ENCODE data around the gene UBAP1.
"Not testable (repeated sequence)": the region's sequence is repeated elsewhere in the genome, so short reads cannot be mapped to it uniquely, and the experiment has no call there.

The UBAP1 gene

DNA sequence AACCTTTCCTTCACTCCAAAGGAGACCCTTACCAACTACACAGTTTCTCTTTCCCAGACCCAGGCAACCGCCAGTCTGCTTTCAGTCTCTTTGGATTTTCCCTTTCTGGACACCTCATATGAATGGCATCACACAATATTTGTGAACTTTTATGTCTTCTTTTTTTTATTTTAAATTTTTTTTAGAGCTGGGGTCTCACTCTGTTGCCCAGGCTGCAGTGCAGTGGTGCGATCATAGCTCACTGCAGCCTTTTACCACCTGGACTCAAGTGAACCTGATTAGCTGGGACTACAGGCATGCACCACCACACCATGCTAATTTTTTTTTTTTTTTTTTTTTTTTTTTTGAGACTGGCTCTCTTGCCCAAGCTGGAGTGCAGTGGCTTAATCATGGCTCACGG, 37.5 kb downstream of the UBAP1 start:
- H3K14ac ChIP-seq (ENCODE audit: low read length in 2 of 2): no peak overlapping the region
- no peak overlapping the region for H2BK15ac ChIP-seq (ENCODE audit: low read depth, poor library complexity, severe bottlenecking)
- H3K4me2 ChIP-seq (ENCODE audit: low read length, poor library complexity, severe bottlenecking): no peak overlapping the region
- no peak overlapping the region for H3K18ac ChIP-seq (ENCODE audit: low read depth in 1 of 2, low read length in 2 of 2)
- H3K9ac ChIP-seq (ENCODE audit: low read length): no peak overlapping the region
- no peak overlapping the region for H2BK120ac ChIP-seq (ENCODE audit: low read depth, low read length)
- H3K9me3 ChIP-seq (ENCODE audit: control insufficient read depth, low read length): no peaks in the 10 kb centered on the region
- no peak overlapping the region for H3K4me3 ChIP-seq (ENCODE audit: insufficient read depth in 1 of 2, low read depth in 1 of 2, low read length in 2 of 2)
- H3K79me1 ChIP-seq (replicated peaks; ENCODE audit: low read length, poor library complexity, severe bottlenecking): peaks cover 9% of the 10 kb centered on the region
- 90% methylated on average over 2 of the region's 3 CpGs for WGBS
- no peaks in the 10 kb centered on the region for H3K27me3 ChIP-seq (ENCODE audit: control insufficient read depth in 1 of 2, insufficient read depth in 1 of 2, low read length in 2 of 2)
- H2BK5ac ChIP-seq (ENCODE audit: low read depth, low read length, poor library complexity, severe bottlenecking): no peak overlapping the region
- H2AFZ ChIP-seq (ENCODE audit: low read depth, low read length): no peak overlapping the region
- H2AK5ac ChIP-seq (ENCODE audit: low read length, severe bottlenecking): no peak overlapping the region
- H3K4ac ChIP-seq (ENCODE audit: low read depth in 1 of 2, low read length in 2 of 2): no peak overlapping the region
- H3K27ac ChIP-seq (ENCODE audit: low read length, poor library complexity, severe bottlenecking): no peak overlapping the region
- no peak overlapping the region for H3K23ac ChIP-seq (ENCODE audit: low read length in 2 of 2)
- no peak for DNase-seq
- no peak overlapping the region for H4K8ac ChIP-seq (ENCODE audit: low read length)
- no peak overlapping the region for H2BK12ac ChIP-seq (ENCODE audit: low read length in 2 of 2)
- no peaks in the 10 kb centered on the region for H3K36me3 ChIP-seq (ENCODE audit: control insufficient read depth in 1 of 2, insufficient read depth in 2 of 2, low read depth in 1 of 2, low read length in 2 of 2)
- no peak overlapping the region for H4K91ac ChIP-seq (ENCODE audit: low read length)
- H3K4me1 ChIP-seq (ENCODE audit: control insufficient read depth, insufficient read depth, low read depth, low read length): peaks cover 14% of the 10 kb centered on the region

- not testable (repeated sequence) for H3K9ac ChIP-seq (ENCODE audit: low read length); DNase-seq; H3K18ac ChIP-seq (ENCODE audit: low read depth in 1 of 2, low read length in 2 of 2); H3K4ac ChIP-seq (ENCODE audit: low read depth in 1 of 2, low read length in 2 of 2); H3K4me3 ChIP-seq (ENCODE audit: insufficient read depth in 1 of 2, low read depth in 1 of 2, low read length in 2 of 2); H2BK15ac ChIP-seq (ENCODE audit: low read depth, poor library complexity, severe bottlenecking); H3K14ac ChIP-seq (ENCODE audit: low read length in 2 of 2); H3K23ac ChIP-seq (ENCODE audit: low read length in 2 of 2); H3K4me2 ChIP-seq (ENCODE audit: low read length, poor library complexity, severe bottlenecking); H3K27me3 ChIP-seq (ENCODE audit: control insufficient read depth in 1 of 2, insufficient read depth in 1 of 2, low read length in 2 of 2); H2BK120ac ChIP-seq (ENCODE audit: low read depth, low read length); H3K9me3 ChIP-seq (ENCODE audit: control insufficient read depth, low read length); H3K79me1 ChIP-seq (replicated peaks; ENCODE audit: low read length, poor library complexity, severe bottlenecking); H3K36me3 ChIP-seq (ENCODE audit: control insufficient read depth in 1 of 2, insufficient read depth in 2 of 2, low read depth in 1 of 2, low read length in 2 of 2); H3K27ac ChIP-seq (ENCODE audit: low read length, poor library complexity, severe bottlenecking); H2AK5ac ChIP-seq (ENCODE audit: low read length, severe bottlenecking); H2BK12ac ChIP-seq (ENCODE audit: low read length in 2 of 2); H4K91ac ChIP-seq (ENCODE audit: low read length); H4K8ac ChIP-seq (ENCODE audit: low read length); H2AFZ ChIP-seq (ENCODE audit: low read depth, low read length); H2BK5ac ChIP-seq (ENCODE audit: low read depth, low read length, poor library complexity, severe bottlenecking)
- H3K4me1 ChIP-seq (ENCODE audit: control insufficient read depth, insufficient read depth, low read depth, low read length): peaks cover 16% of the 10 kb centered on the region
- WGBS: 91% methylated on average over 1 of the region's 2 CpGs
Measured at GRCh38 chr9:34217015-34217414, 38.2 kb downstream of the UBAP1 start.

DNA sequence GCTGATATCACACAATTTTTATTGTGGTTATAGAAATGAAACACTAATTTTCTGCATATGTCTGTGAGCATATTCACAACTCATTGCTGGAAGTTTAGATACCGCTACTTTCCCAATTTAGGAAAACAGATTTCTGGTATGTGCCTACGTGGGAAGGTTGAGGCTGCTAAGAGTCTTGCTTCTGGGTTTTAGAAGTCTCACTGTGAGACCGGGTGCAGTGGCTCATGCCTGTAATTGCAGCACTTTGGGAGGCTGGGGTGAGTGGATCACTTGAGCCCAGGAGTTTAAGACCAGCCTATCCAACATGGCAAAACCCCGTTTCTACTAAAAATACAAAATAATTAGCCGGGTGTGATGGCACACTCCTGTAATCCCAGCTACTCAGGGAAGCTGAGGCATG, 39.6 kb downstream of the UBAP1 start:
- peaks cover 0 to 4% of the 10 kb centered on the region in 2 experiments for H3K36me3 ChIP-seq (ENCODE audit: control insufficient read depth in 1 of 2, insufficient read depth in 2 of 2, low read depth in 1 of 2, low read length in 2 of 2)
- no peak overlapping the region for H3K14ac ChIP-seq (ENCODE audit: low read length in 2 of 2)
- no peak overlapping the region for H2BK5ac ChIP-seq (ENCODE audit: low read depth, low read length, poor library complexity, severe bottlenecking)
- H3K4ac ChIP-seq (ENCODE audit: low read depth in 1 of 2, low read length in 2 of 2): no peak overlapping the region
- H2BK120ac ChIP-seq (ENCODE audit: low read depth, low read length): no peak overlapping the region
- no peaks in the 10 kb centered on the region for H3K9me3 ChIP-seq (ENCODE audit: control insufficient read depth, low read length)
- 94% methylated on average over 4 of the region's 5 CpGs for WGBS
- no peak overlapping the region for H3K9ac ChIP-seq (ENCODE audit: low read length)
- H3K79me1 ChIP-seq (replicated peaks; ENCODE audit: low read length, poor library complexity, severe bottlenecking): peaks cover 9% of the 10 kb centered on the region
- no peak overlapping the region for H4K8ac ChIP-seq (ENCODE audit: low read length)
- no peaks in the 10 kb centered on the region for H3K27me3 ChIP-seq (ENCODE audit: control insufficient read depth in 1 of 2, insufficient read depth in 1 of 2, low read length in 2 of 2)
- no peak overlapping the region for H4K91ac ChIP-seq (ENCODE audit: low read length)
- H2AFZ ChIP-seq (ENCODE audit: low read depth, low read length): no peak overlapping the region
- H2BK12ac ChIP-seq (ENCODE audit: low read length in 2 of 2): no peak overlapping the region
- peaks cover 18% of the 10 kb centered on the region for H3K4me1 ChIP-seq (ENCODE audit: control insufficient read depth, insufficient read depth, low read depth, low read length)
- H3K23ac ChIP-seq (ENCODE audit: low read length in 2 of 2): no peak overlapping the region
- no peak overlapping the region for H3K4me3 ChIP-seq (ENCODE audit: insufficient read depth in 1 of 2, low read depth in 1 of 2, low read length in 2 of 2)
- no peak overlapping the region for H3K4me2 ChIP-seq (ENCODE audit: low read length, poor library complexity, severe bottlenecking)
- no peak overlapping the region for H3K18ac ChIP-seq (ENCODE audit: low read depth in 1 of 2, low read length in 2 of 2)
- H3K27ac ChIP-seq (ENCODE audit: low read length, poor library complexity, severe bottlenecking): peak overlapping the region; percentile 32
- H2AK5ac ChIP-seq (ENCODE audit: low read length, severe bottlenecking): no peak overlapping the region
- no peak for DNase-seq
- no peak overlapping the region for H2BK15ac ChIP-seq (ENCODE audit: low read depth, poor library complexity, severe bottlenecking)

- peaks cover 20% of the 10 kb centered on the region for H3K4me1 ChIP-seq (ENCODE audit: control insufficient read depth, insufficient read depth, low read depth, low read length)
- H2BK120ac ChIP-seq (ENCODE audit: low read depth, low read length): no peak overlapping the region
- H3K9me3 ChIP-seq (ENCODE audit: control insufficient read depth, low read length): no peaks in the 10 kb centered on the region
- peaks cover 6 to 13% of the 10 kb centered on the region in 2 experiments for H3K36me3 ChIP-seq (ENCODE audit: control insufficient read depth in 1 of 2, insufficient read depth in 2 of 2, low read depth in 1 of 2, low read length in 2 of 2)
- H3K4me3 ChIP-seq (ENCODE audit: insufficient read depth in 1 of 2, low read depth in 1 of 2, low read length in 2 of 2): no peak overlapping the region
- no peak overlapping the region for H3K27ac ChIP-seq (ENCODE audit: low read length, poor library complexity, severe bottlenecking)
- H3K23ac ChIP-seq (ENCODE audit: low read length in 2 of 2): no peak overlapping the region
- H2AK5ac ChIP-seq (ENCODE audit: low read length, severe bottlenecking): no peak overlapping the region
- WGBS: no CpG with 5 or more reads among the region's 1 CpG
- no peak overlapping the region for H4K91ac ChIP-seq (ENCODE audit: low read length)
- H3K79me1 ChIP-seq (replicated peaks; ENCODE audit: low read length, poor library complexity, severe bottlenecking): peaks cover 13% of the 10 kb centered on the region
- H3K9ac ChIP-seq (ENCODE audit: low read length): no peak overlapping the region
- no peak overlapping the region for H3K18ac ChIP-seq (ENCODE audit: low read depth in 1 of 2, low read length in 2 of 2)
- no peak overlapping the region for H3K14ac ChIP-seq (ENCODE audit: low read length in 2 of 2)
- H4K8ac ChIP-seq (ENCODE audit: low read length): no peak overlapping the region
- H2BK12ac ChIP-seq (ENCODE audit: low read length in 2 of 2): no peak overlapping the region
- DNase-seq: no peak
- no peak overlapping the region for H3K4ac ChIP-seq (ENCODE audit: low read depth in 1 of 2, low read length in 2 of 2)
- H3K27me3 ChIP-seq (ENCODE audit: control insufficient read depth in 1 of 2, insufficient read depth in 1 of 2, low read length in 2 of 2): no peaks in the 10 kb centered on the region
- no peak overlapping the region for H2BK15ac ChIP-seq (ENCODE audit: low read depth, poor library complexity, severe bottlenecking)
- no peak overlapping the region for H2AFZ ChIP-seq (ENCODE audit: low read depth, low read length)
- no peak overlapping the region for H2BK5ac ChIP-seq (ENCODE audit: low read depth, low read length, poor library complexity, severe bottlenecking)
- no peak overlapping the region for H3K4me2 ChIP-seq (ENCODE audit: low read length, poor library complexity, severe bottlenecking)
Measured at GRCh38 chr9:34219421-34219820, 40.6 kb downstream of the UBAP1 start.
